ENCODE data around the gene GMPS. TPM values are rescaled to one million over a fixed set of nuclear protein-coding genes. Genes with fewer than 3 reads are reported as not detected.

Gene GMPS
- total and polyA plus RNA-seq, 9 of the 15 experiments (the other 6 are each of a cell fraction or from before 2014, with no cell fraction given) = 73.7 to 282 (median 156) TPM

DNA sequence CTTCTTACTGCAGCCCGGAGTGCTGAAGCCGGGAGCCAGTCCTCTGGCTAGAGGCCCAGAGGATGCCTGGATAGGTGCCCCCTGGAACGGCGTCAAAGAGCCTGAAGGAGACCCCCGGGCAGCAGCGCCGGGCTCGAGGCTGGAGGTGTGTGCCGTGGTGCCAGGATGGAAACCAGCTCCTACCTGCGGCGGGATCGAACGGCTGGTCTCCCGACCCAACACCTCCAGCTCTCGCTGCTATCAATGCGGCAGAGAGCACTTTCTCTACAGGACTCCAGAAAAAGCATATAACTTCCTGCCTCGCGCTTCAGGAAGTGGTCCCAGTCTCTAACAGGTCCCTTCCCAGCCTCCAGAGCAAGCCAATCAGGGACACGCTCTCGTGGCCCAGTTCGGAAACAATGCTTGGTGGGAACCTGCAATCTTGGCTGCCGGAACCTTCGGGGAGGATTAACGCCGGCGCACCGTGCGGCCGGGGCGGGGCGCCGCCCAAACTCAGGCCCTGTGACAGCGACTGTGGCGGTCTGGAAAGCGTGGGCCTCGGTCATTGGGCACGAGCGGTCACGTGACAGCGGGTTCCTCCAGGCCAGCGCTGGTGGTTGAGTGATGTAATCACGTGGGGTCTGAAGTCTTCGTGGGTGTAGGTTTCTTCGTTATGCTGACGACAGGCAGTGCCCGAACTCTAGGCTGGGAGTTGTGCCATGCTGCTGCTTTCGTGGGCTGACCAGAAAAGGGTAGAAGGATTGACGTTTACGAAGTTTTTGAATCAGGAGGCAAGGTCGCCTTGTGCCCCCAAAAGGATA lies 16.1 kb upstream of the GMPS start, which contains the start of gene SLC33A1 (continued):
- TF ChIP-seq, protein P1, sequence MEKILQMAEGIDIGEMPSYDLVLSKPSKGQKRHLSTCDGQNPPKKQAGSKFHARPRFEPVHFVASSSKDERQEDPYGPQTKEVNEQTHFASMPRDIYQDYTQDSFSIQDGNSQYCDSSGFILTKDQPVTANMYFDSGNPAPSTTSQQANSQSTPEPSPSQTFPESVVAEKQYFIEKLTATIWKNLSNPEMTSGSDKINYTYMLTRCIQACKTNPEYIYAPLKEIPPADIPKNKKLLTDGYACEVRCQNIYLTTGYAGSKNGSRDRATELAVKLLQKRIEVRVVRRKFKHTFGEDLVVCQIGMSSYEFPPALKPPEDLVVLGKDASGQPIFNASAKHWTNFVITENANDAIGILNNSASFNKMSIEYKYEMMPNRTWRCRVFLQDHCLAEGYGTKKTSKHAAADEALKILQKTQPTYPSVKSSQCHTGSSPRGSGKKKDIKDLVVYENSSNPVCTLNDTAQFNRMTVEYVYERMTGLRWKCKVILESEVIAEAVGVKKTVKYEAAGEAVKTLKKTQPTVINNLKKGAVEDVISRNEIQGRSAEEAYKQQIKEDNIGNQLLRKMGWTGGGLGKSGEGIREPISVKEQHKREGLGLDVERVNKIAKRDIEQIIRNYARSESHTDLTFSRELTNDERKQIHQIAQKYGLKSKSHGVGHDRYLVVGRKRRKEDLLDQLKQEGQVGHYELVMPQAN (IDR thresholded peaks at IDR 0.05; ENCODE audit: borderline replicate concordance) = peak; percentile 68; the same call in 1 of the 2 replicates
- peak; percentile 55; the same call in 1 of the 2 replicates for TF ChIP-seq ZNF12 (CRISPR knock-in tag; IDR thresholded peaks at IDR 0.05)
- no peak for TF ChIP-seq ZNF347 (CRISPR knock-in tag; IDR thresholded peaks at IDR 0.05; ENCODE audit: low read depth)
- TF ChIP-seq, protein P2, sequence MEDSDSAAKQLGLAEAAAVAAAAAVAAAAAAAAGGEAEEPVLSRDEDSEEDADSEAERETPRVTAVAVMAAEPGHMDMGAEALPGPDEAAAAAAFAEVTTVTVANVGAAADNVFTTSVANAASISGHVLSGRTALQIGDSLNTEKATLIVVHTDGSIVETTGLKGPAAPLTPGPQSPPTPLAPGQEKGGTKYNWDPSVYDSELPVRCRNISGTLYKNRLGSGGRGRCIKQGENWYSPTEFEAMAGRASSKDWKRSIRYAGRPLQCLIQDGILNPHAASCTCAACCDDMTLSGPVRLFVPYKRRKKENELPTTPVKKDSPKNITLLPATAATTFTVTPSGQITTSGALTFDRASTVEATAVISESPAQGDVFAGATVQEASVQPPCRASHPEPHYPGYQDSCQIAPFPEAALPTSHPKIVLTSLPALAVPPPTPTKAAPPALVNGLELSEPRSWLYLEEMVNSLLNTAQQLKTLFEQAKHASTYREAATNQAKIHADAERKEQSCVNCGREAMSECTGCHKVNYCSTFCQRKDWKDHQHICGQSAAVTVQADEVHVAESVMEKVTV (CRISPR knock-in tag; IDR thresholded peaks at IDR 0.05) = no peak
- TF ChIP-seq NR2F6 (CRISPR knock-in tag; IDR thresholded peaks at IDR 0.05) = no peak
- no peak for TF ChIP-seq PTRF (tag; IDR thresholded peaks at IDR 0.05)
- no peak for TF ChIP-seq IRF2 (CRISPR knock-in tag; IDR thresholded peaks at IDR 0.05)
- TF ChIP-seq FOXK1 (CRISPR knock-in tag; IDR thresholded peaks at IDR 0.05; ENCODE audit: borderline replicate concordance) = no peak
- TF ChIP-seq ZNF23 (CRISPR knock-in tag; IDR thresholded peaks at IDR 0.05) = no peak
- TF ChIP-seq, protein P3, sequence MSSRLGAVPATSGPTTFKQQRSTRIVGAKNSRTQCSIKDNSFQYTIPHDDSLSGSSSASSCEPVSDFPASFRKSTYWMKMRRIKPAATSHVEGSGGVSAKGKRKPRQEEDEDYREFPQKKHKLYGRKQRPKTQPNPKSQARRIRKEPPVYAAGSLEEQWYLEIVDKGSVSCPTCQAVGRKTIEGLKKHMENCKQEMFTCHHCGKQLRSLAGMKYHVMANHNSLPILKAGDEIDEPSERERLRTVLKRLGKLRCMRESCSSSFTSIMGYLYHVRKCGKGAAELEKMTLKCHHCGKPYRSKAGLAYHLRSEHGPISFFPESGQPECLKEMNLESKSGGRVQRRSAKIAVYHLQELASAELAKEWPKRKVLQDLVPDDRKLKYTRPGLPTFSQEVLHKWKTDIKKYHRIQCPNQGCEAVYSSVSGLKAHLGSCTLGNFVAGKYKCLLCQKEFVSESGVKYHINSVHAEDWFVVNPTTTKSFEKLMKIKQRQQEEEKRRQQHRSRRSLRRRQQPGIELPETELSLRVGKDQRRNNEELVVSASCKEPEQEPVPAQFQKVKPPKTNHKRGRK (tag; IDR thresholded peaks at IDR 0.05) = no peak
- TF ChIP-seq, protein P4, sequence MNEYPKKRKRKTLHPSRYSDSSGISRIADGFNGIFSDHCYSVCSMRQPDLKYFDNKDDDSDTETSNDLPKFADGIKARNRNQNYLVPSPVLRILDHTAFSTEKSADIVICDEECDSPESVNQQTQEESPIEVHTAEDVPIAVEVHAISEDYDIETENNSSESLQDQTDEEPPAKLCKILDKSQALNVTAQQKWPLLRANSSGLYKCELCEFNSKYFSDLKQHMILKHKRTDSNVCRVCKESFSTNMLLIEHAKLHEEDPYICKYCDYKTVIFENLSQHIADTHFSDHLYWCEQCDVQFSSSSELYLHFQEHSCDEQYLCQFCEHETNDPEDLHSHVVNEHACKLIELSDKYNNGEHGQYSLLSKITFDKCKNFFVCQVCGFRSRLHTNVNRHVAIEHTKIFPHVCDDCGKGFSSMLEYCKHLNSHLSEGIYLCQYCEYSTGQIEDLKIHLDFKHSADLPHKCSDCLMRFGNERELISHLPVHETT (CRISPR knock-in tag; conservative IDR thresholded peaks at IDR 0.05 in 1 of 2, IDR thresholded peaks at IDR 0.05 in 1 of 2) = peak in 1 of 2 experiments; percentile 100; a peak in 2 of 4 replicates
- TF ChIP-seq RFX5 (IDR thresholded peaks at IDR 0.05; ENCODE audit: low read depth, low read length) = no peak; the same call in 1 of the 2 replicates
- TF ChIP-seq BRF1 (IDR thresholded peaks at IDR 0.05; ENCODE audit: borderline replicate concordance, extremely low read depth, insufficient read length) = no peak
- peak; percentile 45; the same call in 1 of the 2 replicates for TF ChIP-seq TAF7 (tag; IDR thresholded peaks at IDR 0.05)
- TF ChIP-seq, protein P5, sequence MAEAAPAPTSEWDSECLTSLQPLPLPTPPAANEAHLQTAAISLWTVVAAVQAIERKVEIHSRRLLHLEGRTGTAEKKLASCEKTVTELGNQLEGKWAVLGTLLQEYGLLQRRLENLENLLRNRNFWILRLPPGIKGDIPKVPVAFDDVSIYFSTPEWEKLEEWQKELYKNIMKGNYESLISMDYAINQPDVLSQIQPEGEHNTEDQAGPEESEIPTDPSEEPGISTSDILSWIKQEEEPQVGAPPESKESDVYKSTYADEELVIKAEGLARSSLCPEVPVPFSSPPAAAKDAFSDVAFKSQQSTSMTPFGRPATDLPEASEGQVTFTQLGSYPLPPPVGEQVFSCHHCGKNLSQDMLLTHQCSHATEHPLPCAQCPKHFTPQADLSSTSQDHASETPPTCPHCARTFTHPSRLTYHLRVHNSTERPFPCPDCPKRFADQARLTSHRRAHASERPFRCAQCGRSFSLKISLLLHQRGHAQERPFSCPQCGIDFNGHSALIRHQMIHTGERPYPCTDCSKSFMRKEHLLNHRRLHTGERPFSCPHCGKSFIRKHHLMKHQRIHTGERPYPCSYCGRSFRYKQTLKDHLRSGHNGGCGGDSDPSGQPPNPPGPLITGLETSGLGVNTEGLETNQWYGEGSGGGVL (CRISPR knock-in tag; IDR thresholded peaks at IDR 0.05) = no peak
- peak; percentile 96 for TF ChIP-seq RBFOX2 (IDR thresholded peaks at IDR 0.05; ENCODE audit: low read depth, low read length)
- no peak for TF ChIP-seq SRSF7 (optimal IDR thresholded peaks at IDR 0.05; ENCODE audit: low read depth, low read length)
- no peak for TF ChIP-seq ZNF444 (CRISPR knock-in tag; IDR thresholded peaks at IDR 0.05)

Measured in K562 (cell line).